Liver (tissue), 9 donors: Measurements from ENCODE around the gene COL21A1. TPM values are rescaled to one million over a fixed set of nuclear protein-coding genes. Genes with fewer than 3 reads are reported as not detected.

Experiments
- DNase-seq: peaks from one replicate; pipeline ENCODE4 v3.0.0-alpha.2; 2017; ENCODE audit warnings: low spot score
- H3K27ac ChIP-seq, 2 donors: one replicate each; pipeline ENCODE4 v1.7.0; 2013; ENCODE audit warnings: inconsistent platforms in 2 of 2, low read length in 2 of 2, control low read depth in 1 of 2, low read depth in 1 of 2, mild to moderate bottlenecking in 1 of 2
- H3K27me3 ChIP-seq, 4 donors: one replicate each; pipeline versions ENCODE4 v1.6.1 to v1.7.0; 2013; ENCODE audit warnings: low read length in 3 of 4, inconsistent platforms in 1 of 4, mild to moderate bottlenecking in 1 of 4, moderate library complexity in 1 of 4; ENCODE audit not compliant: control insufficient read depth in 4 of 4, insufficient read depth in 4 of 4
- H3K36me3 ChIP-seq, 4 donors: one replicate each; pipeline versions ENCODE4 v1.6.1 to v1.7.0; 2013; ENCODE audit warnings: low read length in 3 of 4, mild to moderate bottlenecking in 3 of 4, low read depth in 1 of 4, moderate library complexity in 1 of 4; ENCODE audit not compliant: control insufficient read depth in 4 of 4, insufficient read depth in 3 of 4
- H3K4me1 ChIP-seq, 4 donors: one replicate each; pipeline versions ENCODE4 v1.6.1 to v1.7.0; 2013; ENCODE audit warnings: low read length in 3 of 4, mild to moderate bottlenecking in 3 of 4, moderate library complexity in 1 of 4; ENCODE audit not compliant: control insufficient read depth in 4 of 4, insufficient read depth in 4 of 4
- H3K4me3 ChIP-seq, 3 donors: one replicate each; pipeline versions ENCODE4 v1.6.1 to v1.7.0; 2013; ENCODE audit warnings: low read length in 3 of 3, control low read depth in 1 of 3, low read depth in 1 of 3, mild to moderate bottlenecking in 1 of 3
- H3K9ac ChIP-seq, 2 donors: one replicate each; pipeline ENCODE4 v1.7.0; 2013; ENCODE audit warnings: low read length in 2 of 2, mild to moderate bottlenecking in 2 of 2, moderate library complexity in 2 of 2, control low read depth in 1 of 2, low read depth in 1 of 2
- H3K9me3 ChIP-seq, 4 donors: one replicate each; pipeline versions ENCODE4 v1.6.1 to v1.7.0; 2013; ENCODE audit warnings: low read length in 3 of 4; ENCODE audit not compliant: control insufficient read depth in 4 of 4
- EGR1 ChIP-seq, 2 donors: IDR thresholded peaks; 2 replicates each; pipeline ENCODE4 v1.6.1; 2016 to 2018; ENCODE audit warnings: antibody characterized with exemption in 2 of 2, low read depth in 2 of 2
- FOXA1 ChIP-seq: IDR thresholded peaks from 2 replicates; pipeline ENCODE4 v1.6.1; 2016; ENCODE audit warnings: antibody characterized with exemption
- FOXA2 ChIP-seq: IDR thresholded peaks from 2 replicates; pipeline ENCODE4 v1.6.1; 2016; ENCODE audit warnings: antibody characterized with exemption
- GABPA ChIP-seq, 2 donors: IDR thresholded peaks in 1 of 2; conservative IDR thresholded peaks in 1 of 2; 2 replicates each; pipeline ENCODE4 v1.6.1; 2016; ENCODE audit warnings: antibody characterized with exemption in 2 of 2, mild to moderate bottlenecking in 1 of 2, moderate library complexity in 1 of 2
- HNF4A ChIP-seq, 2 donors: conservative IDR thresholded peaks; 2 replicates each; pipeline ENCODE4 v1.6.1; 2016; ENCODE audit warnings: antibody characterized with exemption in 2 of 2, mild to moderate bottlenecking in 2 of 2
- HNF4G ChIP-seq: IDR thresholded peaks from 2 replicates; pipeline ENCODE4 v1.6.1; 2016; ENCODE audit warnings: antibody characterized with exemption
- JUND ChIP-seq, 2 donors: IDR thresholded peaks; 2 replicates each; pipeline ENCODE4 v1.6.1; 2016; ENCODE audit warnings: antibody characterized with exemption in 2 of 2
- NR2F2 ChIP-seq: IDR thresholded peaks from 2 replicates; pipeline ENCODE4 v1.6.1; 2016; ENCODE audit warnings: antibody characterized with exemption
- RAD21 ChIP-seq, 2 donors: IDR thresholded peaks; 2 replicates each; pipeline ENCODE4 v1.6.1; 2016; ENCODE audit warnings: antibody characterized with exemption in 2 of 2, mild to moderate bottlenecking in 2 of 2
- REST ChIP-seq: IDR thresholded peaks from 2 replicates; pipeline ENCODE4 v1.6.1; 2016; ENCODE audit warnings: antibody characterized with exemption, mild to moderate bottlenecking
- RXRA ChIP-seq, 2 donors: IDR thresholded peaks; 2 replicates each; pipeline ENCODE4 v1.6.1; 2017 to 2018; ENCODE audit warnings: antibody characterized with exemption in 2 of 2, mild to moderate bottlenecking in 1 of 2
- SP1 ChIP-seq: IDR thresholded peaks from 2 replicates; pipeline ENCODE4 v1.6.1; 2018; ENCODE audit warnings: antibody characterized with exemption, mild to moderate bottlenecking
- TAF1 ChIP-seq: conservative IDR thresholded peaks from 2 replicates; pipeline ENCODE4 v1.6.1; 2016; ENCODE audit warnings: antibody characterized with exemption, mild to moderate bottlenecking
- YY1 ChIP-seq: IDR thresholded peaks from 2 replicates; pipeline ENCODE4 v1.6.1; 2016; ENCODE audit warnings: antibody characterized with exemption, mild to moderate bottlenecking
- WGBS: extraction: QIAGEN DNeasy Blood & Tissue Kit; methylation state at CpG from one replicate; pipeline ENCODE4 v1.1.7; 2013; 5-methylcytosine and 5-hydroxymethylcytosine counted together
- polyA plus RNA-seq, 2 donors: library from polyadenylated mRNA; stranded (reverse) in 1 of 2; unstranded in 1 of 2; fragments of 200-250 nt in 1 of 2; fragments of >200 nt in 1 of 2; fragmentation: Nextera tagmentation in 1 of 2; extraction: Ambion mirVana in 1 of 2; gene quantifications; one replicate each; pipeline versions ENCODE4 v1.2.1 to v1.2.3, GENCODE V29; 2013 to 2015
- total RNA-seq, 2 donors: library from RNA; depleted of rRNA; stranded (reverse); fragments of >200 nt; gene quantifications; one replicate each; pipeline ENCODE4 v1.2.3, GENCODE V29; 2014
- TF ChIP-seq, protein P1 (sequence below): IDR thresholded peaks from 2 replicates; pipeline ENCODE4 v1.6.1; 2016; ENCODE audit warnings: antibody characterized with exemption
- TF ChIP-seq, protein P2 (sequence below): IDR thresholded peaks from 2 replicates; pipeline ENCODE4 v1.6.1; 2016; ENCODE audit warnings: antibody characterized with exemption
- TF ChIP-seq, protein P3 (sequence below): IDR thresholded peaks from 2 replicates; pipeline ENCODE4 v1.6.1; 2016; ENCODE audit warnings: antibody characterized with exemption
- TF ChIP-seq, protein P4 (sequence below): fragments of 150-350 bp; IDR thresholded peaks from 2 replicates; pipeline ENCODE4 v1.5.1; 2017; ENCODE audit warnings: improper control_type of control experiment, low read depth, low read length; ENCODE audit not compliant: missing input control
- donor health status: healthy.
- donor health status: healthy.
- donor health status: healthy.
- donor health status: healthy.
- donor health status: healthy.

The COL21A1 gene
- total and polyA plus RNA-seq, 4 donors: 0.48 to 1.3 (median 0.52) TPM

DNA sequence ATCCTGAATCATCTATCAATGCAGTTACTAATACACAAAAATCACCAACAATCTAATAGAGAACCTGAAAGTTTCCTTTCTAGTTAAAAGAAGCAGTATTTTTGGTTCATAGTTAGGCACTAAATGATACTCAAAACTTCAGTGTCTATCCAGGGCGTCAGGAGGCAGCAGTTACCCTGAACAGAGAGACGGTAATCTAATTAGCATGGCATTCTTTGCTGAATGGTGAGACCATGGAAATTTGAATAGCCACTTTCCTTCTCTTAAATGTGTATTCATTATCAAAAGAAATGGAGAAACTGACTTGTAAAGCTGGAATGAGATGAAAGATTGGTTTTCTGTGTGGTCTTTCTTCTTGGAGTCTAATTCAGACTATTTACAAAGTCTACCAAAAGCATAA, 225.4 kb downstream of the COL21A1 start:
- Histone ChIP-seq H3K27me3 (peaks cover 0 to 9% (median 0%) of the 10 kb centered on the region in 4 donors), H3K9me3 (no peaks in the 10 kb centered on the region), H3K36me3 (no peaks in the 10 kb centered on the region), H3K4me1 (no peaks in the 10 kb centered on the region), H3K27ac (no peak overlapping the region), H3K9ac (no peak overlapping the region), H3K4me3 (no peak overlapping the region)
- TF ChIP-seq JUND (IDR thresholded peaks at IDR 0.05): no peak
- TF ChIP-seq RAD21 (IDR thresholded peaks at IDR 0.05): no peak
- TF ChIP-seq NR2F2: no peak
- TF ChIP-seq FOXA2: no peak
- TF ChIP-seq YY1: no peak
- TF ChIP-seq HNF4G: no peak
- TF ChIP-seq SP1: no peak
- no peak for TF ChIP-seq TAF1
- TF ChIP-seq, protein P1, sequence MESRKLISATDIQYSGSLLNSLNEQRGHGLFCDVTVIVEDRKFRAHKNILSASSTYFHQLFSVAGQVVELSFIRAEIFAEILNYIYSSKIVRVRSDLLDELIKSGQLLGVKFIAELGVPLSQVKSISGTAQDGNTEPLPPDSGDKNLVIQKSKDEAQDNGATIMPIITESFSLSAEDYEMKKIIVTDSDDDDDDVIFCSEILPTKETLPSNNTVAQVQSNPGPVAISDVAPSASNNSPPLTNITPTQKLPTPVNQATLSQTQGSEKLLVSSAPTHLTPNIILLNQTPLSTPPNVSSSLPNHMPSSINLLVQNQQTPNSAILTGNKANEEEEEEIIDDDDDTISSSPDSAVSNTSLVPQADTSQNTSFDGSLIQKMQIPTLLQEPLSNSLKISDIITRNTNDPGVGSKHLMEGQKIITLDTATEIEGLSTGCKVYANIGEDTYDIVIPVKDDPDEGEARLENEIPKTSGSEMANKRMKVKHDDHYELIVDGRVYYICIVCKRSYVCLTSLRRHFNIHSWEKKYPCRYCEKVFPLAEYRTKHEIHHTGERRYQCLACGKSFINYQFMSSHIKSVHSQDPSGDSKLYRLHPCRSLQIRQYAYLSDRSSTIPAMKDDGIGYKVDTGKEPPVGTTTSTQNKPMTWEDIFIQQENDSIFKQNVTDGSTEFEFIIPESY: no peak
- TF ChIP-seq EGR1 (IDR thresholded peaks at IDR 0.05; ENCODE audit: low read depth in 2 of 2): no peak
- no peak for TF ChIP-seq FOXA1
- 59% methylated on average over 2 of the region's 2 CpGs for WGBS
- DNase-seq: no peak

DNA sequence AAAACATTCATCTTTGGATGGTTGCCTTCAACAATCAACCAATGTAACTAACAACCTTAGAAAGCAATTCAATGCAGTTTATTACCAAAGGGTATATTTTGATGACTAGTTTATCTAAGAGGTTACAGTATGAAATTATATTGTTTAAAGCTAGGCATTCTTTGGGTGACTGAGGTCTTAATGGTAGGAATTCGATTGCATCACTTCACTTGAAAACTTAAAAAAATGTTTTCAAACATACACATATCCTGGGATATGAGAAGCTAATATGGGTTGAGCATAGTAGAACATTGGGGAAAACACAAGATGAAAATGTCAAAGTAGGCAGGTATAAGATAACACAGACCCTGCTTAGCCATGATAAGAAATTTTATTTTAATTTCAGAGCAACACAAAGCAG, 227.4 kb downstream of the COL21A1 start:
- 55% methylated on average over 1 of the region's 1 CpG for WGBS
- no peak overlapping the region for H3K9ac ChIP-seq
- no peak overlapping the region for H3K27ac ChIP-seq
- H3K4me1 ChIP-seq: no peaks in the 10 kb centered on the region
- DNase-seq: no peak
- H3K36me3 ChIP-seq: no peaks in the 10 kb centered on the region
- peaks cover 0 to 9% (median 0%) of the 10 kb centered on the region in 4 donors for H3K27me3 ChIP-seq
- no peak overlapping the region for H3K4me3 ChIP-seq
- H3K9me3 ChIP-seq: no peaks in the 10 kb centered on the region
- TF ChIP-seq FOXA1 (no peak), FOXA2 (no peak), RAD21 (IDR thresholded peaks at IDR 0.05) (no peak), JUND (IDR thresholded peaks at IDR 0.05) (no peak), YY1 (no peak), REST (no peak), GABPA (IDR thresholded peaks at IDR 0.05 in 1 of 2, conservative IDR thresholded peaks at IDR 0.05 in 1 of 2) (no peak), RXRA (IDR thresholded peaks at IDR 0.05) (no peak), NR2F2 (no peak), HNF4G (no peak), SP1 (no peak), TAF1 (no peak), EGR1 (IDR thresholded peaks at IDR 0.05; ENCODE audit: low read depth in 2 of 2) (no peak), HNF4A (conservative IDR thresholded peaks at IDR 0.05) (no peak)
- TF ChIP-seq, protein P2, sequence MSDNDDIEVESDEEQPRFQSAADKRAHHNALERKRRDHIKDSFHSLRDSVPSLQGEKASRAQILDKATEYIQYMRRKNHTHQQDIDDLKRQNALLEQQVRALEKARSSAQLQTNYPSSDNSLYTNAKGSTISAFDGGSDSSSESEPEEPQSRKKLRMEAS: no peak
- TF ChIP-seq, protein P3, sequence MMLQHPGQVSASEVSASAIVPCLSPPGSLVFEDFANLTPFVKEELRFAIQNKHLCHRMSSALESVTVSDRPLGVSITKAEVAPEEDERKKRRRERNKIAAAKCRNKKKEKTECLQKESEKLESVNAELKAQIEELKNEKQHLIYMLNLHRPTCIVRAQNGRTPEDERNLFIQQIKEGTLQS: no peak
- TF ChIP-seq, protein P1: no peak
- TF ChIP-seq, protein P4, sequence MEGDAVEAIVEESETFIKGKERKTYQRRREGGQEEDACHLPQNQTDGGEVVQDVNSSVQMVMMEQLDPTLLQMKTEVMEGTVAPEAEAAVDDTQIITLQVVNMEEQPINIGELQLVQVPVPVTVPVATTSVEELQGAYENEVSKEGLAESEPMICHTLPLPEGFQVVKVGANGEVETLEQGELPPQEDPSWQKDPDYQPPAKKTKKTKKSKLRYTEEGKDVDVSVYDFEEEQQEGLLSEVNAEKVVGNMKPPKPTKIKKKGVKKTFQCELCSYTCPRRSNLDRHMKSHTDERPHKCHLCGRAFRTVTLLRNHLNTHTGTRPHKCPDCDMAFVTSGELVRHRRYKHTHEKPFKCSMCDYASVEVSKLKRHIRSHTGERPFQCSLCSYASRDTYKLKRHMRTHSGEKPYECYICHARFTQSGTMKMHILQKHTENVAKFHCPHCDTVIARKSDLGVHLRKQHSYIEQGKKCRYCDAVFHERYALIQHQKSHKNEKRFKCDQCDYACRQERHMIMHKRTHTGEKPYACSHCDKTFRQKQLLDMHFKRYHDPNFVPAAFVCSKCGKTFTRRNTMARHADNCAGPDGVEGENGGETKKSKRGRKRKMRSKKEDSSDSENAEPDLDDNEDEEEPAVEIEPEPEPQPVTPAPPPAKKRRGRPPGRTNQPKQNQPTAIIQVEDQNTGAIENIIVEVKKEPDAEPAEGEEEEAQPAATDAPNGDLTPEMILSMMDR: no peak
